Neural crest cell (in vitro differentiated cells): ENCODE results near the gene AAR2. TPM values are rescaled to one million over a fixed set of nuclear protein-coding genes. Genes with fewer than 3 reads are reported as not detected.
A peak's percentile ranks its signal among the peaks of the same experiment; 100 is the strongest.

ENCODE experiments used
- DNase-seq: peaks from one replicate; pipeline ENCODE4 v3.0.0; 2021; ENCODE audit warnings: low read depth, mixed read lengths, low spot score
- H3K27ac Mint-ChIP-seq: one replicate; pipeline ENCODE4 v1.8.0; 2021; ENCODE audit warnings: mild to moderate bottlenecking, mixed read lengths; ENCODE audit not compliant: unreplicated experiment
- H3K27me3 Mint-ChIP-seq: 2 replicates; pipeline ENCODE4 v1.8.0; 2021; ENCODE audit warnings: low read depth, mild to moderate bottlenecking, mixed read lengths
- H3K36me3 Mint-ChIP-seq: 2 replicates; pipeline ENCODE4 v1.8.0; 2021; ENCODE audit warnings: low read depth, mild to moderate bottlenecking, mixed read lengths
- H3K4me1 Mint-ChIP-seq: 2 replicates; pipeline ENCODE4 v1.8.0; 2021; ENCODE audit warnings: mixed read lengths
- H3K4me3 Mint-ChIP-seq: one replicate; pipeline ENCODE4 v1.8.0; 2021; ENCODE audit warnings: mild to moderate bottlenecking, mixed read lengths
- H3K9me3 Mint-ChIP-seq: 2 replicates; pipeline ENCODE4 v1.8.0; 2021; ENCODE audit warnings: mixed read lengths
- CTCF ChIP-seq: fragments of 200-600 bp; sonication (generic); conservative IDR thresholded peaks from 2 replicates; pipeline ENCODE4 v1.5.0; 2021; ENCODE audit warnings: antibody characterized with exemption, mild to moderate bottlenecking
- total RNA-seq: library from RNA; stranded (reverse); gene quantifications from 2 replicates; pipeline ENCODE4 v1.2.1, GENCODE V29; 2021

The AAR2 gene
- total RNA-seq, 1 donor from 2014 or later, result 33.0 TPM

GRCh38 chr20:36238760-36239159 is 2.5 kb downstream of the AAR2 start:
- Mint-ChIP-seq H3K9me3 (no peaks in the 10 kb centered on the region), H3K27me3 (no peaks in the 10 kb centered on the region), H3K4me1 (peaks cover 27% of the 10 kb centered on the region), H3K4me3 (peak overlapping the region; percentile 83), H3K27ac (no peak overlapping the region), H3K36me3 (no peaks in the 10 kb centered on the region)
- no peak for DNase-seq
- no peak for TF ChIP-seq CTCF

- H3K4me1 Mint-ChIP-seq, result peaks cover 27% of the 10 kb centered on the region
- no peak overlapping the region for H3K27ac Mint-ChIP-seq
- peaks cover 2% of the 10 kb centered on the region for H3K36me3 Mint-ChIP-seq
- TF ChIP-seq CTCF, result no peak
- H3K27me3 Mint-ChIP-seq, result no peaks in the 10 kb centered on the region
- no peaks in the 10 kb centered on the region for H3K9me3 Mint-ChIP-seq
- DNase-seq, result no peak
- no peak overlapping the region for H3K4me3 Mint-ChIP-seq
These were observed 3.8 kb downstream of the AAR2 start for GRCh38 chr20:36240076-36240475.

- Mint-ChIP-seq H3K9me3 (no peaks in the 10 kb centered on the region), H3K27me3 (no peaks in the 10 kb centered on the region), H3K27ac (no peak overlapping the region), H3K36me3 (peaks cover 3% of the 10 kb centered on the region), H3K4me1 (peaks cover 17% of the 10 kb centered on the region), H3K4me3 (no peak overlapping the region)
- TF ChIP-seq CTCF, result no peak
- no peak for DNase-seq
These were observed 5.4 kb downstream of the AAR2 start for GRCh38 chr20:36241678-36242077.

DNA sequence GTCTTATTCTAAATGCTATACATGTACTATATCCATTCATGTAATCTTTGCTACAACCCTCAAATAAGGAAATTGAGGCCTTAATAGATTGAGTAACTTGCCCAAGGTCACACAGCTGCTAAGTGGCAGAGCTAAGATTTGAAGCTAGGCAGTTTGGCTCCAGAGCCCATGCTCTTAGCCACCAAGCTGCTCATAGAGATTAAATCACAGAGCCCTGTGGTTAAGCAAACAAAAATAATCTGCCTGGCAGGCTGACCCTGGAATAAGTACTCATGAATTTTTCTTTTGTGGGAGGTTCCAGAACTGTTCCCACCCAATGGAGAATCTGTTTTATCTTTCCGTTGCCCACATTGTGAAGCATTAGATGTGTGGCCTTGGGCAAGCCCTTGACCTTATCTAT is 7.4 kb downstream of the AAR2 start:
- peak overlapping the region; percentile 3 for H3K4me3 Mint-ChIP-seq
- no peak for TF ChIP-seq CTCF
- H3K4me1 Mint-ChIP-seq, result peaks cover 4% of the 10 kb centered on the region
- H3K27me3 Mint-ChIP-seq, result no peaks in the 10 kb centered on the region
- no peak for DNase-seq
- peaks cover 9% of the 10 kb centered on the region for H3K36me3 Mint-ChIP-seq
- no peaks in the 10 kb centered on the region for H3K9me3 Mint-ChIP-seq
- no peak overlapping the region for H3K27ac Mint-ChIP-seq

DNA sequence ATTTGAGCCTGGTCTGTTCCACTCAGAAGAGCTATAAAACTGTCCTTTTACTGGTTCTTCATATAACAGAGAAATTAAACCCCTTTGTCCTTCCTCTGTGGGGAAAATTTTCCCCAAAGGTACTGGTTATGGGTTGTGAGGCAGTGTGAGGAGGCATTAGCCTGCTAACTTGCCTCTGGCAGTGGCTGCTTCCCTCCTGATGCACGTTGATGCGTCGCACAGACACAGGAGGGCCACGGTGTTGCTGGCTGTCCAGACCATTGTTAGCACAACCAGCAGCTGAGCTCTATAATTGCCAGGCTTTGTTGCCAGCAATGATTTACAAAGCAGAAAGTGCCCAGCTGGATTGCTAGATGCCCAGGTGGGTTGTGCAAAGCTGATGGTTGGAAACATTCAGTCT is 10.1 kb downstream of the AAR2 start:
- Mint-ChIP-seq H3K4me1 (no peaks in the 10 kb centered on the region), H3K27ac (no peak overlapping the region), H3K27me3 (no peaks in the 10 kb centered on the region), H3K9me3 (no peaks in the 10 kb centered on the region), H3K36me3 (peaks cover 9% of the 10 kb centered on the region), H3K4me3 (no peak overlapping the region)
- DNase-seq, result no peak
- no peak for TF ChIP-seq CTCF

DNA sequence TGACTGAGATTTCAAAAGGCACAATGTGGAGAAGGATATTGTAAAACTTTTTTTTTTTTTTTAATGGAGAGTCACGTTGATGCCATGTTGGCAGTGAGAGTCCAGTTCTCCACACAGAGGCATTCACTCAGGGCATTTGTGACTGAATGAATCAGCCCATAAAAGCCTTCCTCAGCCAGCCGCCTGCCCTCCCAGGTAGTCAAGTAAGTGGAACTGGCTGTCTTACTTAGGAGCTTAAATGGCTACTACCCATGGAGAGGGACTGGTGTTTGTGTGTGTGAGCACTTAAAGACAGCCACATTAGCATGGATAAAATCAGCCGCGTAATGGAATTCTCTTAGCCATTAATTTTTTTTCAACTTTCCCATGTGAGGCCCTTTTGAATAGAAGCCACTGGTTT is 12.6 kb downstream of the AAR2 start:
- no peaks in the 10 kb centered on the region for H3K4me1 Mint-ChIP-seq
- TF ChIP-seq CTCF, result no peak
- DNase-seq, result no peak

More for the DNA sequence above, 12.6 kb downstream of the AAR2 start:
- no peaks in the 10 kb centered on the region for H3K9me3 Mint-ChIP-seq
- no peak overlapping the region for H3K27ac Mint-ChIP-seq
- H3K27me3 Mint-ChIP-seq, result no peaks in the 10 kb centered on the region
- peaks cover 9% of the 10 kb centered on the region for H3K36me3 Mint-ChIP-seq
- no peak overlapping the region for H3K4me3 Mint-ChIP-seq
